Activated B cell treated with CpG ODN at 0.5 μM for 24 hours (primary cell): ENCODE measurements around the gene RPSA. TPM values are rescaled to one million over a fixed set of nuclear protein-coding genes. Genes with fewer than 3 reads are reported as not detected.
"Not testable (repeated sequence)": the region's sequence is repeated elsewhere in the genome, so short reads cannot be mapped to it uniquely, and the experiment has no call there.

ENCODE experiments used
- ATAC-seq: fragments of 200-7000 bp; cut with Tn5 transposase; one replicate; pipeline ENCODE4 v1.10.0; 2021; ENCODE audit warnings: low read depth, mild to moderate bottlenecking, moderate library complexity
- CTCF ChIA-PET: fragments of 350-600 bp; sonication (Branson Sonifier 250); formaldehyde crosslinking; loops from one replicate; lab custom pipeline; 2021; ENCODE audit warnings: antibody characterized with exemption; lab: Charles Lee
- POLR2A ChIA-PET: fragments of 350-600 bp; sonication (Branson Sonifier 250); formaldehyde crosslinking; loops from one replicate; lab custom pipeline; 2021; ENCODE audit warnings: antibody characterized with exemption; lab: Charles Lee
- DNase-seq: peaks from one replicate; pipeline ENCODE4 v3.0.0; 2022
- H3K27ac Mint-ChIP-seq: one replicate; pipeline ENCODE4 v1.8.0; 2020; ENCODE audit warnings: mixed read lengths
- H3K27me3 Mint-ChIP-seq: one replicate; pipeline ENCODE4 v1.8.0; 2021; ENCODE audit warnings: mixed read lengths
- H3K36me3 Mint-ChIP-seq: one replicate; pipeline ENCODE4 v1.8.0; 2021; ENCODE audit warnings: low read depth, mixed read lengths
- H3K4me1 Mint-ChIP-seq: one replicate; pipeline ENCODE4 v1.8.0; 2021; ENCODE audit warnings: mixed read lengths
- H3K4me3 Mint-ChIP-seq: one replicate; pipeline ENCODE4 v1.8.0; 2020; ENCODE audit warnings: mild to moderate bottlenecking, mixed read lengths
- H3K9me3 Mint-ChIP-seq: one replicate; pipeline ENCODE4 v1.8.0; 2020; ENCODE audit warnings: mixed read lengths
- intact Hi-C: fragments of 100-400 bp; cut with micrococcal nuclease; formaldehyde crosslinking; loops from one replicate; pipeline ENCODE4 v1.15.1; 2024
- total RNA-seq: library from RNA; stranded (reverse); gene quantifications from 2 replicates; pipeline ENCODE4 v1.2.3, GENCODE V29; 2022
- TF ChIP-seq, protein P1 (sequence below): fragments of 200-600 bp; IDR thresholded peaks from one replicate; pipeline ENCODE4 v1.8.0; 2022; ENCODE audit warnings: antibody characterized with exemption, mild to moderate bottlenecking

Gene RPSA
- total RNA-seq, 1 donor from 2014 or later: 2,697 TPM

DNA sequence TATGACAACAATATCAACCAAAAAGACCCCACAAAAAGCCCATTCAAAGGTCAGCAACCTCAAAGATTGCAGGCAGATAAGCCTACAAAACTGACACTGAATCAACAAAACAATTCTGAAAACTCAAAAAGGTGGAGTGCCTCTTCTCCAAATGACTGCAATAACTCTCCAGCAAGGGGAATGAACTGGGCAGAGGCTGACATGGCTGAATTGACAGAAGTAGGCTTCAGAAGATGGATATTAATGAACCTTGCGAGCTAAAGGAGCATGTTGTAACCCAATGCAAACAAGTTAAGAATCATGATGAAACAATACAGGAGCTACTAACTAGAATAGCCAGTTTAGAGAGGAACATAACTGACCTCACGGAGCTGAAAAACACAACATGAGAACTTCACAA lies 43.7 kb upstream of the RPSA start:
- H3K4me3 Mint-ChIP-seq: no peak overlapping the region
- intact Hi-C loops: no loop called here
- H3K4me1 Mint-ChIP-seq: peaks cover under 1% of the 10 kb centered on the region
- H3K27me3 Mint-ChIP-seq: no peaks in the 10 kb centered on the region
- H3K9me3 Mint-ChIP-seq: no peaks in the 10 kb centered on the region
- no peak for DNase-seq
- H3K27ac Mint-ChIP-seq: no peak overlapping the region
- TF ChIP-seq, protein P1, sequence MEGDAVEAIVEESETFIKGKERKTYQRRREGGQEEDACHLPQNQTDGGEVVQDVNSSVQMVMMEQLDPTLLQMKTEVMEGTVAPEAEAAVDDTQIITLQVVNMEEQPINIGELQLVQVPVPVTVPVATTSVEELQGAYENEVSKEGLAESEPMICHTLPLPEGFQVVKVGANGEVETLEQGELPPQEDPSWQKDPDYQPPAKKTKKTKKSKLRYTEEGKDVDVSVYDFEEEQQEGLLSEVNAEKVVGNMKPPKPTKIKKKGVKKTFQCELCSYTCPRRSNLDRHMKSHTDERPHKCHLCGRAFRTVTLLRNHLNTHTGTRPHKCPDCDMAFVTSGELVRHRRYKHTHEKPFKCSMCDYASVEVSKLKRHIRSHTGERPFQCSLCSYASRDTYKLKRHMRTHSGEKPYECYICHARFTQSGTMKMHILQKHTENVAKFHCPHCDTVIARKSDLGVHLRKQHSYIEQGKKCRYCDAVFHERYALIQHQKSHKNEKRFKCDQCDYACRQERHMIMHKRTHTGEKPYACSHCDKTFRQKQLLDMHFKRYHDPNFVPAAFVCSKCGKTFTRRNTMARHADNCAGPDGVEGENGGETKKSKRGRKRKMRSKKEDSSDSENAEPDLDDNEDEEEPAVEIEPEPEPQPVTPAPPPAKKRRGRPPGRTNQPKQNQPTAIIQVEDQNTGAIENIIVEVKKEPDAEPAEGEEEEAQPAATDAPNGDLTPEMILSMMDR: no peak
- ATAC-seq: no peak
- H3K36me3 Mint-ChIP-seq: no peaks in the 10 kb centered on the region
- POLR2A ChIA-PET: no interaction called here
- CTCF ChIA-PET: no interaction called here

DNA sequence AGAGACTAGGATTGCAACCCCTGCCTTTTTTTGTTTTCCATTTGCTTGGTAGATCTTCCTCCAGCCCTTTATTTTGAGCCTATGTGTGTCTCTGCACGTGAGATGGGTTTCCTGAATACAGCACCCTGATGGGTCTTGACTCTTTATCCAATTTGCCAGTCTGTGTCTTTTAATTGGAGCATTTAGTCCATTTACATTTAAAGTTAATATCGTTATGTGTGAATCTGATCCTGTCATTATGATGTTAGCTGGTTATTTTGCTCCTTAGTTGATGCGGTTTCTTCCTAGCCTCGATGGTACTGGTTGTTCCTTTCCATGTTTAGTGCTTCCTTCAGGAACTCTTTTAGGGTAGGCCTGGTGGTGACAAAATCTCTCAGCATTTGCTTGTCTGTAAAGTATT lies 36.1 kb upstream of the RPSA start:
- H3K4me1 Mint-ChIP-seq, H3K4me3 Mint-ChIP-seq, H3K27ac Mint-ChIP-seq, DNase-seq, CTCF ChIA-PET, H3K9me3 Mint-ChIP-seq, POLR2A ChIA-PET, intact Hi-C loops, ATAC-seq, H3K36me3 Mint-ChIP-seq, H3K27me3 Mint-ChIP-seq: not testable (repeated sequence)

DNA sequence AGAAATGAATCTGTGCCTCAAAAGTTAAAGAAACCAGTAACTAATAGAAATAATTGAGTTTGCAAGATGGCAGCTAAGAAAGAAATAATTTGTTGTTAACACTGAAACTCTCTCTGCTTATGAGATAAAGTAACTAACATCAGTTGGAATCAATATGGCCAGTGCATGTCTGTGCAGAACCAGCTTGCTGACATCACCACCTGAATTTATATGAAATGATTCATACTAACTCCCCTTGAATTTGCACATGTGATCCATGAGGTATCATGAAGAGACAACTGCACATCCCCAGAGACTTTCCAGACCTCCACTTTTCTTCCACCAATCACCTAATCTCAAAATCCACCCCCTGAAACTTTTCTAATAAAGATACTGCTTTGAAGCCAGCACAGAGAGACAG lies 33.7 kb upstream of the RPSA start:
- H3K27ac Mint-ChIP-seq: no peak overlapping the region
- TF ChIP-seq, protein P1: no peak
- no peaks in the 10 kb centered on the region for H3K36me3 Mint-ChIP-seq
- peaks cover 2% of the 10 kb centered on the region for H3K27me3 Mint-ChIP-seq
- CTCF ChIA-PET: interaction anchor here (1.0 kb wide), 1 partner anchor 84 kb away, joined by 3 read pairs; no protein-coding TSS in a partner anchor
- POLR2A ChIA-PET: no interaction called here
- H3K9me3 Mint-ChIP-seq: no peaks in the 10 kb centered on the region
- no peak for ATAC-seq
- no peak overlapping the region for H3K4me3 Mint-ChIP-seq
- H3K4me1 Mint-ChIP-seq: peaks cover 2% of the 10 kb centered on the region
- intact Hi-C loops: no loop called here
- no peak for DNase-seq

DNA sequence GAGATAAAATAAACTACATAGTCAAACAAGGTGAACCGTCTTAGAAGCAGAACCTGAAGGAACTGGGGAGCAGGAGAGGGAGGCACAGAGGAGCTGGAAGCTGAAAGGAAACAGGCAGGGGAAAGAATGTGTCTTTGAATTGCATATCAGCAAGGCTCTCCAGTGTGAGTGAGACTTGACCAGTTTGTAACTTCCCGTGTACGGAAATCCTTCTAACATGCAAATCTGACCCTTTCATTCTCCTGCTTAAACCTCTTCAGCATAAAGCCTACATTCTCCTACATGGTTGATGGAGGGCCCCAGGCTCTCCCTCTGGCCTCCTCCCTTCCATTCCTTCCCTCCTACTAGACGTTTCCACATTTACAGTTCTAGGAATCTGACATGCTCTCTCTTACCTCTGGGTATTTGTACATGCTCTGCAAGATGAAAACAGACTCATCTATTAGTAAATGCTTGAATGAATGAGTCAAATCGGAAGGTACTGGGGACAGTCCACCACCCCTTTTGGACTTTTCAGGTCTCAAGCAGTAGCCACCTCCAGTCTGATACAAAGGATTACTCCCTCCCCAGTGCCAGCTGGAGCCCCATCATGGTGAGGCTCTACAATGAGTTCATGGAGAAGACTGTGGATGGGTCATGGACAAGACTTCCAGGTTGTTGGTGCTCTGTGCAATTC lies 29.4 kb upstream of the RPSA start:
- ATAC-seq: no peak
- H3K9me3 Mint-ChIP-seq: no peaks in the 10 kb centered on the region
- ChIA-PET CTCF (interaction anchor here (1.2 to 2.0 kb wide), 5 partner anchors 82 to 188 kb away, joined by 3 to 15 read pairs (median 7); no protein-coding TSS in a partner anchor), POLR2A (no interaction called here)
- no peak overlapping the region for H3K4me3 Mint-ChIP-seq
- H3K27ac Mint-ChIP-seq: no peak overlapping the region
- no peak for DNase-seq
- H3K4me1 Mint-ChIP-seq: peaks cover 3% of the 10 kb centered on the region
- TF ChIP-seq, protein P1: no peak
- no peaks in the 10 kb centered on the region for H3K36me3 Mint-ChIP-seq
- H3K27me3 Mint-ChIP-seq: no peaks in the 10 kb centered on the region
- intact Hi-C loops: no loop called here

DNA sequence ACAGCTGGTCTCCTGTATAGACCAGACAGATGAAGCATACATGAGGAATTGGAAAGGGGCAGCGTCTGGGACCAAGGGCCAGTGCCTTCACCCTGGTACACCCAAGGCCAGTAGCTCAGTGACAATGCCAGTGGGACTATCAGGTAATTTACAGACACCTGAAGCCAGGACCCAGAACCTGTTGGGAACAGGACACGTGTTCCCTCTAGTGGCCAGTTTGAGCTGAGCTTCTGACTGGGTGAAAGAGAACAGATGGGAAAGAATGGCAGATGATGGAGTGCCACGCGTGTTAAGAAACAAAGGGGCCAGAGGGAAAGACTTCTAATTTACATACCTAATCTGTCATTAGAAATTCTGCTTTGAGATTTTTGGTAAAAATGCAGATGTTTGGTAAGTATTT lies 28.4 kb upstream of the RPSA start:
- Mint-ChIP-seq H3K27ac (no peak overlapping the region), H3K4me3 (no peak overlapping the region), H3K36me3 (no peaks in the 10 kb centered on the region), H3K27me3 (no peaks in the 10 kb centered on the region), H3K9me3 (no peaks in the 10 kb centered on the region), H3K4me1 (peaks cover 8% of the 10 kb centered on the region)
- ChIA-PET CTCF (interaction anchor here (0.9 to 2.0 kb wide), 7 partner anchors 32 to 227 kb away, joined by 3 to 15 read pairs (median 5); no protein-coding TSS in a partner anchor), POLR2A (interaction anchor here (0.9 kb wide), 1 partner anchor 90 kb away, joined by 3 read pairs; no protein-coding TSS in a partner anchor)
- DNase-seq: no peak
- TF ChIP-seq, protein P1: peak; percentile 64
- peak; percentile 71 for ATAC-seq
- intact Hi-C loops: loop anchor here (1.0 kb wide), 2 partner anchors 189 to 277 kb away; no protein-coding TSS in a partner anchor
